Mesenchymal stem cell (in vitro differentiated cells and primary cell): Measurements from ENCODE around the gene AKT3.

Source experiments
- DNase-seq: peaks from one replicate; pipeline ENCODE4 v3.0.0-alpha.2; 2013
- H2AFZ ChIP-seq: one replicate; pipeline ENCODE4 v1.6.1; 2013; ENCODE audit warnings: low read depth, mild to moderate bottlenecking, control low read depth, inconsistent platforms, low read length, moderate library complexity
- H2AK5ac ChIP-seq: 2 replicates; pipeline ENCODE4 v1.6.1; 2013; ENCODE audit warnings: low read length, moderate library complexity, mild to moderate bottlenecking, inconsistent platforms; ENCODE audit not compliant: severe bottlenecking
- H2BK120ac ChIP-seq: one replicate; pipeline ENCODE4 v1.6.1; 2013; ENCODE audit warnings: low read depth, mild to moderate bottlenecking, inconsistent platforms, low read length, moderate library complexity
- H2BK12ac ChIP-seq, 2 experiments: one replicate each; pipeline ENCODE4 v1.6.1; 2013; ENCODE audit warnings: inconsistent platforms in 2 of 2, low read length in 2 of 2, mild to moderate bottlenecking in 2 of 2, moderate library complexity in 2 of 2, control low read depth in 1 of 2
- H2BK15ac ChIP-seq: one replicate; pipeline ENCODE4 v1.6.1; 2013; ENCODE audit warnings: mild to moderate bottlenecking, low read depth, inconsistent platforms; ENCODE audit not compliant: poor library complexity, severe bottlenecking
- H2BK5ac ChIP-seq: 2 replicates; pipeline ENCODE4 v1.6.1; 2013; ENCODE audit warnings: low read depth, mild to moderate bottlenecking, low read length, control low read depth, inconsistent platforms; ENCODE audit not compliant: poor library complexity, severe bottlenecking
- H3K14ac ChIP-seq, 2 experiments: one replicate each; pipeline ENCODE4 v1.6.1; 2013; ENCODE audit warnings: inconsistent platforms in 2 of 2, low read length in 2 of 2, control low read depth in 1 of 2, mild to moderate bottlenecking in 1 of 2, moderate library complexity in 1 of 2
- H3K18ac ChIP-seq, 2 experiments: one replicate each; pipeline ENCODE4 v1.6.1; 2013; ENCODE audit warnings: inconsistent platforms in 2 of 2, low read length in 2 of 2, control low read depth in 1 of 2, low read depth in 1 of 2, mild to moderate bottlenecking in 1 of 2
- H3K23ac ChIP-seq, 2 experiments: one replicate each; pipeline ENCODE4 v1.6.1; 2013; ENCODE audit warnings: inconsistent platforms in 2 of 2, low read length in 2 of 2, mild to moderate bottlenecking in 2 of 2, moderate library complexity in 2 of 2, control low read depth in 1 of 2
- H3K27ac ChIP-seq: 2 replicates; pipeline ENCODE4 v1.5.1; 2013; ENCODE audit warnings: mild to moderate bottlenecking, moderate library complexity, low read length, control low read depth, inconsistent platforms; ENCODE audit not compliant: poor library complexity, severe bottlenecking
- H3K27me3 ChIP-seq, 2 experiments: 2 replicates each; pipeline versions ENCODE4 v1.6.1 to v1.7.0; 2013; ENCODE audit warnings: low read length in 2 of 2, mild to moderate bottlenecking in 2 of 2, moderate library complexity in 2 of 2, control low read depth in 1 of 2, inconsistent platforms in 1 of 2; ENCODE audit not compliant: control insufficient read depth in 1 of 2, insufficient read depth in 1 of 2
- H3K36me3 ChIP-seq, 2 experiments: 2 replicates each; pipeline versions ENCODE4 v1.6.1 to v1.7.0; 2013; ENCODE audit warnings: low read length in 2 of 2, control low read depth in 1 of 2, inconsistent platforms in 1 of 2, low read depth in 1 of 2, mild to moderate bottlenecking in 1 of 2; ENCODE audit not compliant: insufficient read depth in 2 of 2, control insufficient read depth in 1 of 2
- H3K4ac ChIP-seq, 2 experiments: one replicate each; pipeline ENCODE4 v1.6.1; 2013; ENCODE audit warnings: inconsistent platforms in 2 of 2, low read length in 2 of 2, mild to moderate bottlenecking in 2 of 2, moderate library complexity in 2 of 2, control low read depth in 1 of 2, low read depth in 1 of 2
- H3K4me1 ChIP-seq: 2 replicates; pipeline ENCODE4 v1.6.1; 2013; ENCODE audit warnings: low read depth, low read length, control low read depth; ENCODE audit not compliant: control insufficient read depth, insufficient read depth
- H3K4me2 ChIP-seq: 2 replicates; pipeline ENCODE4 v1.6.1; 2013; ENCODE audit warnings: low read length, mild to moderate bottlenecking, inconsistent platforms; ENCODE audit not compliant: poor library complexity, severe bottlenecking
- H3K4me3 ChIP-seq, 2 experiments: 2 replicates each; pipeline versions ENCODE4 v1.5.1 to v1.7.0; 2013; ENCODE audit warnings: low read length in 2 of 2, mild to moderate bottlenecking in 2 of 2, control low read depth in 1 of 2, low read depth in 1 of 2; ENCODE audit not compliant: insufficient read depth in 1 of 2
- H3K79me1 ChIP-seq: replicated peaks from 2 replicates; pipeline ENCODE4 v1.6.1; 2013; ENCODE audit warnings: mild to moderate bottlenecking, control low read depth, low read length, inconsistent platforms; ENCODE audit not compliant: poor library complexity, severe bottlenecking
- H3K9ac ChIP-seq: 2 replicates; pipeline ENCODE4 v1.7.0; 2013; ENCODE audit warnings: mild to moderate bottlenecking, low read length, moderate library complexity
- H3K9me3 ChIP-seq: 2 replicates; pipeline ENCODE4 v1.7.0; 2013; ENCODE audit warnings: mild to moderate bottlenecking, low read length; ENCODE audit not compliant: control insufficient read depth
- H4K8ac ChIP-seq: one replicate; pipeline ENCODE4 v1.6.1; 2013; ENCODE audit warnings: inconsistent platforms, mild to moderate bottlenecking, low read length, moderate library complexity
- H4K91ac ChIP-seq: one replicate; pipeline ENCODE4 v1.6.1; 2013; ENCODE audit warnings: mild to moderate bottlenecking, low read length, inconsistent platforms
- WGBS: methylation state at CpG from one replicate; pipeline ENCODE4 v1.1.7; 2013; ENCODE audit warnings: mixed read lengths; 5-methylcytosine and 5-hydroxymethylcytosine counted together

The AKT3 gene

GRCh38 chr1:243851257-243851756, 1.3 kb upstream of the AKT3 start:
- Histone ChIP-seq H2BK12ac (no peak overlapping the region), H3K18ac (peak overlapping the region; percentile 8 to 90), H3K4me1 (peaks cover 1% of the 10 kb centered on the region), H3K14ac (peak overlapping the region in 1 of 2 experiments; percentile 26), H2BK5ac (no peak overlapping the region), H2AK5ac (no peak overlapping the region), H2BK120ac (no peak overlapping the region), H2BK15ac (no peak overlapping the region), H3K36me3 (no peaks in the 10 kb centered on the region), H3K27ac (peak overlapping the region; percentile 22), H3K79me1 (no peaks in the 10 kb centered on the region), H2AFZ (peak overlapping the region; percentile 88), H4K8ac (no peak overlapping the region), H3K27me3 (no peaks in the 10 kb centered on the region), H3K4ac (peak overlapping the region in 1 of 2 experiments; percentile 69), H3K4me3 (peak overlapping the region; percentile 79 to 89), H3K9me3 (no peaks in the 10 kb centered on the region), H3K23ac (no peak overlapping the region), H3K4me2 (peak overlapping the region; percentile 93), H4K91ac (no peak overlapping the region), H3K9ac (peak overlapping the region; percentile 88)
- 6% methylated on average over 12 of the region's 12 CpGs for WGBS
- no peak for DNase-seq

- WGBS: under 1% methylated on average over 71 of the region's 92 CpGs
- no peaks in the 10 kb centered on the region for H3K36me3 ChIP-seq
- peak overlapping the region; percentile 99 for H2BK120ac ChIP-seq
- peak overlapping the region; percentile 90 for H4K91ac ChIP-seq
- peak overlapping the region; percentile 79 to 89 for H3K4me3 ChIP-seq
- peak overlapping the region; percentile 100 for H2BK15ac ChIP-seq
- H3K4ac ChIP-seq: peak overlapping the region in 1 of 2 experiments; percentile 89
- H3K23ac ChIP-seq: no peak overlapping the region
- peak overlapping the region; percentile 93 for H3K4me2 ChIP-seq
- H2BK12ac ChIP-seq: peak overlapping the region in 1 of 2 experiments; percentile 54
- H2AFZ ChIP-seq: peak overlapping the region; percentile 88
- peaks cover 1% of the 10 kb centered on the region for H3K79me1 ChIP-seq
- H3K27ac ChIP-seq: peak overlapping the region; percentile 22
- peak overlapping the region; percentile 88 for H3K9ac ChIP-seq
- peak overlapping the region; percentile 11 to 26 for H3K14ac ChIP-seq
- H3K18ac ChIP-seq: peak overlapping the region; percentile 8 to 90
- H3K9me3 ChIP-seq: no peaks in the 10 kb centered on the region
- no peak overlapping the region for H2AK5ac ChIP-seq
- peaks cover 1% of the 10 kb centered on the region for H3K4me1 ChIP-seq
- no peaks in the 10 kb centered on the region for H3K27me3 ChIP-seq
- peak overlapping the region; percentile 87 for H4K8ac ChIP-seq
- H2BK5ac ChIP-seq: peak overlapping the region; percentile 79
- DNase-seq: peak; percentile 82
Observed at GRCh38 chr1:243850452-243851256, 611 bp upstream of the AKT3 start.

GRCh38 chr1:243849421-243850201, 432 bp downstream of the AKT3 start:
- peak overlapping the region in 1 of 2 experiments; percentile 89 for H2BK12ac ChIP-seq
- peak overlapping the region; percentile 87 to 90 for H3K4me3 ChIP-seq
- H3K14ac ChIP-seq: peak overlapping the region in 1 of 2 experiments; percentile 89
- peak overlapping the region; percentile 90 for H3K9ac ChIP-seq
- peak overlapping the region; percentile 91 for H3K4me2 ChIP-seq
- no peaks in the 10 kb centered on the region for H3K27me3 ChIP-seq
- H3K9me3 ChIP-seq: no peaks in the 10 kb centered on the region
- no peak overlapping the region for H4K91ac ChIP-seq
- H2BK120ac ChIP-seq: peak overlapping the region; percentile 99
- no peak overlapping the region for H2AK5ac ChIP-seq
- H2BK5ac ChIP-seq: no peak overlapping the region
- no peak for DNase-seq
- H3K23ac ChIP-seq: peak overlapping the region in 1 of 2 experiments; percentile 40
- H3K18ac ChIP-seq: peak overlapping the region; percentile 79 to 90
- peak overlapping the region; percentile 83 for H2BK15ac ChIP-seq
- WGBS: 2% methylated on average over 10 of the region's 81 CpGs
- H3K79me1 ChIP-seq: peaks cover 2% of the 10 kb centered on the region
- H3K4me1 ChIP-seq: peaks cover 1% of the 10 kb centered on the region
- H2AFZ ChIP-seq: no peak overlapping the region
- H3K36me3 ChIP-seq: no peaks in the 10 kb centered on the region
- H3K27ac ChIP-seq: no peak overlapping the region
- H3K4ac ChIP-seq: peak overlapping the region in 1 of 2 experiments; percentile 73
- peak overlapping the region; percentile 64 for H4K8ac ChIP-seq
